Spleen (tissue), 7 donors: ENCODE results near the gene SLC16A1.
A peak's percentile ranks its signal among the peaks of the same experiment; 100 is the strongest.

Experiments
- CTCF ChIP-seq, 11 experiments: fragments of 200-600 bp in 7 of 11; fragments of 450-650 bp in 4 of 11; sonication (generic) in 4 of 11; IDR thresholded peaks in 8 of 11; conservative IDR thresholded peaks in 3 of 11; 1 replicate in 7 of 11; 2 replicates in 4 of 11; pipeline versions ENCODE4 v1.4.0 to v1.8.0; 2016 to 2021; ENCODE audit warnings: antibody characterized with exemption in 11 of 11, inconsistent platforms in 4 of 11, mild to moderate bottlenecking in 1 of 11
- POLR2A ChIP-seq, 3 donors: fragments of 450-650 bp; IDR thresholded peaks; one replicate each; pipeline ENCODE4 v1.5.1; 2017; ENCODE audit warnings: antibody characterized with exemption in 3 of 3, mild to moderate bottlenecking in 1 of 3
- donor health status: DM: no; HTN: no; CAD: no; lungs with moderate emphysema.
- donor health status: DM: no; HTN: no; CAD: no.
- donor health status: DM: no; HTN: no; CAD: no.

GRCh38 chr1:112955773-112956543 lies at the start of gene SLC16A1:
- peak in 2 of 3 donors; percentile 41 to 94 for TF ChIP-seq POLR2A (IDR thresholded peaks at IDR 0.05)
- peak in 5 of 11 experiments; percentile 38 to 55 (median 45) for TF ChIP-seq CTCF (IDR thresholded peaks at IDR 0.05 in 8 of 11, conservative IDR thresholded peaks at IDR 0.05 in 3 of 11)
